Vagina (tissue), 2 donors: Measurements from ENCODE around the gene DGKG.

Source experiments
- POLR2A ChIP-seq, 2 donors: fragments of 450-650 bp; IDR thresholded peaks; one replicate each; pipeline ENCODE4 v1.6.1; 2017; ENCODE audit warnings: antibody characterized with exemption in 2 of 2, mild to moderate bottlenecking in 2 of 2, moderate library complexity in 2 of 2
- POLR2AphosphoS5 ChIP-seq, 2 donors: sonication (generic); formaldehyde crosslinking; IDR thresholded peaks; one replicate each; pipeline ENCODE4 v1.9.0; 2017; ENCODE audit warnings: antibody characterized with exemption in 2 of 2, mild to moderate bottlenecking in 2 of 2, low read depth in 1 of 2; ENCODE audit not compliant: insufficient read depth in 1 of 2
- TF ChIP-seq, protein P1 (sequence below), 3 experiments: fragments of 450-650 bp in 2 of 3; fragments of 200-600 bp in 1 of 3; sonication (generic) in 1 of 3; IDR thresholded peaks; one replicate each; pipeline ENCODE4 v1.5.1; 2017 to 2019; ENCODE audit warnings: antibody characterized with exemption in 3 of 3, mild to moderate bottlenecking in 2 of 3, moderate library complexity in 2 of 3

DNA sequence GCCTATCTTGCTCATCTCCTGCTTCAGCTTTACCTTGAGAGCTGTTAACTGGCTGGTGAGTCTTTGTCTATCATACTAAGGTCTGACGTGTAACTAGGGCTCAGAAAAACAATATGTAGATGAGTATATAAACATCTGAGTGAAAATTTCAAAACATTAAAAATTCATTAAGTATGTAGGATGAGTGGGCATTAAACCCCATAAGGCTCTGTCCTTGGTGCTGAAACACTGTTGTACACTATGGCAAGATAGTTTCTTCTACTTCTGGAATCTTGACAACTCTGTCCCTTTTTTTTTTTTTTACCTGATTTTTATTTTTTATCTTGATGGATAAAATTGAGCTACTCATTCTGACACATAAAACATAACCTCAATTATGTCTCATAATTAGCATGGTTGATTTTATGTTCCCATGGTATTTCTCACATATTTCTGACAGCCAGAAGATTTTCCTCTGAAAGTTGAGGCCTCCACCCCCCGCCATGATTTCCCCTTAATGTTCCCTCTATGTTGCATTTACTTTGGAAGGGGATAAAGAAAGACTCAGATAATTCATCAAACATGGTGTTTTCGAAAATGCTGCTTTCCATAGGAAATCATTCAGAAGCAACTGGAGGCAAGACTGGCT, 54.3 kb downstream of the DGKG start:
- TF ChIP-seq, protein P1, sequence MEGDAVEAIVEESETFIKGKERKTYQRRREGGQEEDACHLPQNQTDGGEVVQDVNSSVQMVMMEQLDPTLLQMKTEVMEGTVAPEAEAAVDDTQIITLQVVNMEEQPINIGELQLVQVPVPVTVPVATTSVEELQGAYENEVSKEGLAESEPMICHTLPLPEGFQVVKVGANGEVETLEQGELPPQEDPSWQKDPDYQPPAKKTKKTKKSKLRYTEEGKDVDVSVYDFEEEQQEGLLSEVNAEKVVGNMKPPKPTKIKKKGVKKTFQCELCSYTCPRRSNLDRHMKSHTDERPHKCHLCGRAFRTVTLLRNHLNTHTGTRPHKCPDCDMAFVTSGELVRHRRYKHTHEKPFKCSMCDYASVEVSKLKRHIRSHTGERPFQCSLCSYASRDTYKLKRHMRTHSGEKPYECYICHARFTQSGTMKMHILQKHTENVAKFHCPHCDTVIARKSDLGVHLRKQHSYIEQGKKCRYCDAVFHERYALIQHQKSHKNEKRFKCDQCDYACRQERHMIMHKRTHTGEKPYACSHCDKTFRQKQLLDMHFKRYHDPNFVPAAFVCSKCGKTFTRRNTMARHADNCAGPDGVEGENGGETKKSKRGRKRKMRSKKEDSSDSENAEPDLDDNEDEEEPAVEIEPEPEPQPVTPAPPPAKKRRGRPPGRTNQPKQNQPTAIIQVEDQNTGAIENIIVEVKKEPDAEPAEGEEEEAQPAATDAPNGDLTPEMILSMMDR (IDR thresholded peaks at IDR 0.05) = no peak
- TF ChIP-seq POLR2A (IDR thresholded peaks at IDR 0.05) (no peak), POLR2AphosphoS5 (IDR thresholded peaks at IDR 0.05; ENCODE audit: insufficient read depth in 1 of 2, low read depth in 1 of 2) (no peak)
